GM12874 (cell line): ENCODE measurements around the gene FYB1.

Source experiments
- TF ChIP-seq, protein P1 (sequence below): IDR thresholded peaks from 2 replicates; pipeline ENCODE4 v1.5.1; 2011; ENCODE audit warnings: low read depth, mild to moderate bottlenecking, control low read depth, low read length, moderate library complexity; ENCODE audit not compliant: insufficient read depth

The FYB1 gene

DNA sequence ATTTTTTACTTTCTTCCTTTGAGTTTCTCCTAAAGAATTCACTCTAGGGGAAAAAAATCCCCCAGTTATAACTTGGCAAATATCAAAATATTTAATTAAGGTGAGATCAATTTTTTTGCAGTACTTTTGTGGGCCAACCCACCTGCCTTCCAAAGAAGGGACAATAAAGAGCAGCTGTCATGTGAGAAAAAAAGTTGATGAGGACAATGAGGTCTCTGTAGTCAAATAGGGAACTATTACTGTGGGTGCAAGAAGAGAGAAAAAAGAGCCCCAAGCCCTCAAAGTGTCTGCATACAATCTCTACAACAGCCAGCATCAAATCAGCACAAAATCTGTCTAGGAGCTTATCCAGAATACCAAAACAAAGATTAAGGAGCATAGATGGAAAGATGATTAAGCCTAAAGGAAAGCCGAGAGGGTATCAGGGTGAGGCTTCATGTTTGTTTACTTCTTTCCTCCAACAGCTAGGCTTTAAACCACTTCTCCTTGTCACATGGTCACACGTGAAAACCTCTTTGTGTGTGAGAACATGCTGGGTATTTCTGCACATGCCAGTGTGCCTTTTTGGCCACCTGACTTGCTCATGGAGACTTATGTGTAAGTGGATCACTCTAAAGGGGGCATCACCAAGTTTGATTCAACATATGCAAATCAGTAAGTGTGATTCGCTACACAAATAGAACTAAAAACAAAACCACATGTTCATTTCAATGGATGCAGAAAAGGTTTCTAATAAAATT lies 19.2 kb upstream of the FYB1 start:
- TF ChIP-seq, protein P1, sequence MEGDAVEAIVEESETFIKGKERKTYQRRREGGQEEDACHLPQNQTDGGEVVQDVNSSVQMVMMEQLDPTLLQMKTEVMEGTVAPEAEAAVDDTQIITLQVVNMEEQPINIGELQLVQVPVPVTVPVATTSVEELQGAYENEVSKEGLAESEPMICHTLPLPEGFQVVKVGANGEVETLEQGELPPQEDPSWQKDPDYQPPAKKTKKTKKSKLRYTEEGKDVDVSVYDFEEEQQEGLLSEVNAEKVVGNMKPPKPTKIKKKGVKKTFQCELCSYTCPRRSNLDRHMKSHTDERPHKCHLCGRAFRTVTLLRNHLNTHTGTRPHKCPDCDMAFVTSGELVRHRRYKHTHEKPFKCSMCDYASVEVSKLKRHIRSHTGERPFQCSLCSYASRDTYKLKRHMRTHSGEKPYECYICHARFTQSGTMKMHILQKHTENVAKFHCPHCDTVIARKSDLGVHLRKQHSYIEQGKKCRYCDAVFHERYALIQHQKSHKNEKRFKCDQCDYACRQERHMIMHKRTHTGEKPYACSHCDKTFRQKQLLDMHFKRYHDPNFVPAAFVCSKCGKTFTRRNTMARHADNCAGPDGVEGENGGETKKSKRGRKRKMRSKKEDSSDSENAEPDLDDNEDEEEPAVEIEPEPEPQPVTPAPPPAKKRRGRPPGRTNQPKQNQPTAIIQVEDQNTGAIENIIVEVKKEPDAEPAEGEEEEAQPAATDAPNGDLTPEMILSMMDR = no peak

GRCh38 chr5:39236718-39237117 lies 17.4 kb upstream of the FYB1 start:
- TF ChIP-seq, protein P1 = no peak

DNA sequence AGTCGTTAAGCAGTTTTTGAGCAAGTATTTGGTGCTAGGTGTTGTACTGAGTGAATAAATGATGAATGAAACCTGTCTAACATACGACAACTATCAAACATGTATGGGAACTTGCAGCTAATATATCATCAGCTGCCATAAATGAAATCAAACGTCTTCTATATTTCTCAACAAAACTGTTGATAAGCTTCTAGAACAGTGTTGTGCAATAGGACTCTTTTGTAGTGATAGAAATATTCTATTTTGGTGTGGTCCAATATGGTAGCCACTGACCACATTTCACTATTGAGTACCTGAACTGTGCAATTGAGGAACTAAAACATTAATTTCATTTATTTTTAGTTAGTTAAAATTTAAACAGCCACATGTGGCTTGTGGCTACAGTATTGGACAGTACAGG lies 16.3 kb upstream of the FYB1 start:
- TF ChIP-seq, protein P1 = no peak

DNA sequence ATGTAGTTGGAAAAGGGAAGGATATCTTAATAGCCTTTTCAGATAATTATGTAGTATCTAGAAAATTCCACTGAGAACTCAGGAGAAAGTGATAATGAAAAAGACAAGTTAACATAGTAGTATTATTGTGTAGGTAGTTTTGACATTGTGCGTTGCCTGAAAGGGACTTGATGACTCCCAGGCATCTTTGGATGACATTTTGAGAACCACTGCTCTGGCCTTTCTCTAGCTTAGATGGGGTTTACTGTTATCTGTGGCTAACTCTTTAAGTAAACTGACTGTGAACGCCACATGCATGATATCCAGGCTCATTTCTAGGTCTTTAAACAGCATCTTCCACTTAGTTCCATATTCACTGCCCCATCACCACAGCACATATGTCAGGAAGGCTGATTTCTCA lies 14.4 kb upstream of the FYB1 start:
- TF ChIP-seq, protein P1 = no peak

GRCh38 chr5:39231705-39232525 lies 12.6 kb upstream of the FYB1 start:
- TF ChIP-seq, protein P1 = no peak

DNA sequence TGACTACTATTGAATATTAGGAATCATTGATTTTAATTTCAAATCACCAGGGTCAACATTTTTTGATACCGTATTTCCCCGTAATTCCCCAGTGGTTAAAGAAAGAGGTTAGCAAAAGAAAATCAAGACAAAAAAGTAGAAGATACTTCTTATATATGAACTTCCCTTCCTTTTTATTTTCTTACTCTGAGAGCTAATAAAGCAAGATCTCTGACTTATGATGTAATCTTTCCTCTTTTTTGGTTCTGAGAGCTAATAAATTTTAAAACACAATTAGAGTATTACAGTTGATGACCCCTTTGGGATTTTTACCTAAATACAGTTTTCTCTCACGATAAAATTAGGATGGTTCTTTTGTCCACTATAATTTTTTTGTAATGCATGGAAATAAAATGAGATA lies 9.2 kb upstream of the FYB1 start:
- TF ChIP-seq, protein P1 = no peak

DNA sequence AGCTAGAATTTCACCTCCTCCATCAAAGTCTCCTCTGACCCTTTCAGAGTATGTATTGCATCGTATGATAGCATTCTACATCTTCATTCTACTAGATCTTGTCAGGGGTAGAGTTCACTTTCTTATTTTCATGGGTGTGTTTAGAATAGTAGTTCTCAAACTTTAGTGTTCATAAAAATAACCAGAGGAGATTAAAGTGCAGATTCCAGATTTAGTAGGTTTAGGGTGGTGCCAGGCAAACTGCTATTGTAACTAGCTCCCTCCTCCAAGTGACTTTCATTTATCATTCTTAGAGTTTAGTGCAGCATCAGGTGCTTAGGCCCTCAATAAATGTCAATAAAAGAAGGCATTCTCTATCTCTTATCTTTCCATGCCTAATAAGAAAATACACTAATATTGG lies 7.2 kb upstream of the FYB1 start:
- TF ChIP-seq, protein P1 = no peak
